Measurements from ENCODE around the gene CNTNAP5.

DNA sequence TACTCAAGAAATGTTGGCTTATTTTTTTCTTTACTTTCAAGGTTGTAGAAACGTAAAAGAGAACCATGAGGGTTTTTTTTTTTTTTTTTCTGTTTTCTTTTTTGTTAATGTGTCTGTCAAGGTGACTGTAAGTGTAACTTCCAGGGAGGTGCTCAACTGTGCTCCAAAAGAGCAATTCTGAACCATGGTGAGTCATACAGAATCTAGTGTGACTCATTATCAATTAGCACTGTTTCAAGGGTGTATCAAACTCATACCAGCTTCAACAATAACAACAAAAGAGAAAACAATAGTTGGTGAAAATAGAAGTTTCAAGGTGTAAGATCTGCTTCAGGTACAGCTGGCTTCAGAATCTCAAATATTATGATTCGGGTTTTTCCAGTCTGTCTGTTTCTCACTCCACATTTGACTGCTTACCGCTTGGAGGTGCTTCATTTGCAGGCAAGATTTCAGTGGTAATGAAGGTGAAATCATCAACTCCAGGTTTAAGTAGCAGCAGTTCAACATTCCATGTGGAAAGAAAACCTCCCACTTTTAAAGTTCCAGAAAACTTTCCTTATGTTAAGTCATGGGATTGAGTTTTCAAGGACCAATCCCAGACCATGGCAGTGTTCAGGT lies 850.6 kb downstream of the CNTNAP5 start:
- TF ChIP-seq, protein P1, sequence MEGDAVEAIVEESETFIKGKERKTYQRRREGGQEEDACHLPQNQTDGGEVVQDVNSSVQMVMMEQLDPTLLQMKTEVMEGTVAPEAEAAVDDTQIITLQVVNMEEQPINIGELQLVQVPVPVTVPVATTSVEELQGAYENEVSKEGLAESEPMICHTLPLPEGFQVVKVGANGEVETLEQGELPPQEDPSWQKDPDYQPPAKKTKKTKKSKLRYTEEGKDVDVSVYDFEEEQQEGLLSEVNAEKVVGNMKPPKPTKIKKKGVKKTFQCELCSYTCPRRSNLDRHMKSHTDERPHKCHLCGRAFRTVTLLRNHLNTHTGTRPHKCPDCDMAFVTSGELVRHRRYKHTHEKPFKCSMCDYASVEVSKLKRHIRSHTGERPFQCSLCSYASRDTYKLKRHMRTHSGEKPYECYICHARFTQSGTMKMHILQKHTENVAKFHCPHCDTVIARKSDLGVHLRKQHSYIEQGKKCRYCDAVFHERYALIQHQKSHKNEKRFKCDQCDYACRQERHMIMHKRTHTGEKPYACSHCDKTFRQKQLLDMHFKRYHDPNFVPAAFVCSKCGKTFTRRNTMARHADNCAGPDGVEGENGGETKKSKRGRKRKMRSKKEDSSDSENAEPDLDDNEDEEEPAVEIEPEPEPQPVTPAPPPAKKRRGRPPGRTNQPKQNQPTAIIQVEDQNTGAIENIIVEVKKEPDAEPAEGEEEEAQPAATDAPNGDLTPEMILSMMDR (IDR thresholded peaks at IDR 0.05) = no peak
- TF ChIP-seq ZFX (IDR thresholded peaks at IDR 0.05; ENCODE audit: borderline replicate concordance) = no peak
